Medulla oblongata (tissue), 1 donor: ENCODE measurements around the gene SRD5A3.

Experiments
- DNase-seq: peaks from one replicate; pipeline ENCODE4 v3.0.0-alpha.2; 2015; ENCODE audit errors: extremely low spot score

SRD5A3 gene

GRCh38 chr4:55407119-55407518, 61.1 kb downstream of the SRD5A3 start:
- DNase-seq, result no peak

- no peak for DNase-seq
Measured at GRCh38 chr4:55407764-55408163, 61.7 kb downstream of the SRD5A3 start.

- DNase-seq, result peak; percentile 68
Measured at GRCh38 chr4:55409468-55410171, 63.6 kb downstream of the SRD5A3 start.

GRCh38 chr4:55410431-55410830, 64.4 kb downstream of the SRD5A3 start:
- DNase-seq, result no peak

GRCh38 chr4:55411621-55412020, 65.6 kb downstream of the SRD5A3 start:
- DNase-seq, result no peak

GRCh38 chr4:55416176-55416575, 70.1 kb downstream of the SRD5A3 start:
- no peak for DNase-seq
